ENCODE measurements around the gene PRDM1.

DNA sequence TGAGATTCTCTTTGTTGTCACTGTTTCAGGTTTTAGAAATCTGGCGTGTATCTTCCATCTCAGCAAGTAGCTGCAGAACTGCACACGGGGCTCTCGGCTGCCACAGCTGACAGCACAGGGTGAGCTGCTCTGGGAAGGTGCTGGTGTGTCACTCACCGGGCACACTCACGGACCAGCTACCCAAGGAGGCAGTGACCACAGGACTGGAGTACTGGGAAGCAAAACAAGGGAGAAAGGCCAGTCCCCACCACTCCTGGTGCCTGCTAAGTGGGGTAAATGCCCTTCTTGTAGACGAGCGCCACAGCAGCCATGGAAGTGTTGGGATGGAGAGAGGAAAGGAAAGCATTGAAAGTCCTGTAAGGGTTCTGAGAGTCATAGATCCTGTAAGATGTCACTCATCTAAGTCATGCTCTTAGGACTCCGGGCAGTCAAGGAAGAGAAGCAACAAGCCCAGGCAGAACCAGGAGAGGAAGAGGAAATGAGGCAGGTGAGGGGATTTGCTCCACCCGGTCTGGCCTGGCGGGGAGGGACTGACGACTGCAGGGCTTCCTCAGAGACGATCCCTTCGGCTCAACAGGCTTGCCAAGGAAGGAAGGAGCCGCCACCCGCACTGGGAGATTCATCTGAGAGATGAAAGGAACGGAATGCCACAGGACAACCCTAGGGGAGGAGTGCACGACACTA, 48.1 kb downstream of the PRDM1 start:
- TF ChIP-seq, protein P1, sequence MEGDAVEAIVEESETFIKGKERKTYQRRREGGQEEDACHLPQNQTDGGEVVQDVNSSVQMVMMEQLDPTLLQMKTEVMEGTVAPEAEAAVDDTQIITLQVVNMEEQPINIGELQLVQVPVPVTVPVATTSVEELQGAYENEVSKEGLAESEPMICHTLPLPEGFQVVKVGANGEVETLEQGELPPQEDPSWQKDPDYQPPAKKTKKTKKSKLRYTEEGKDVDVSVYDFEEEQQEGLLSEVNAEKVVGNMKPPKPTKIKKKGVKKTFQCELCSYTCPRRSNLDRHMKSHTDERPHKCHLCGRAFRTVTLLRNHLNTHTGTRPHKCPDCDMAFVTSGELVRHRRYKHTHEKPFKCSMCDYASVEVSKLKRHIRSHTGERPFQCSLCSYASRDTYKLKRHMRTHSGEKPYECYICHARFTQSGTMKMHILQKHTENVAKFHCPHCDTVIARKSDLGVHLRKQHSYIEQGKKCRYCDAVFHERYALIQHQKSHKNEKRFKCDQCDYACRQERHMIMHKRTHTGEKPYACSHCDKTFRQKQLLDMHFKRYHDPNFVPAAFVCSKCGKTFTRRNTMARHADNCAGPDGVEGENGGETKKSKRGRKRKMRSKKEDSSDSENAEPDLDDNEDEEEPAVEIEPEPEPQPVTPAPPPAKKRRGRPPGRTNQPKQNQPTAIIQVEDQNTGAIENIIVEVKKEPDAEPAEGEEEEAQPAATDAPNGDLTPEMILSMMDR (IDR thresholded peaks at IDR 0.05) = no peak
- no peak for TF ChIP-seq POLR2A (IDR thresholded peaks at IDR 0.05)

Data from esophagus squamous epithelium (tissue), 4 donors.